Heart left ventricle (tissue), 13 donors: ENCODE data around the gene LYRM7.
A peak's percentile ranks its signal among the peaks of the same experiment; 100 is the strongest.

Source experiments
- POLR2A ChIP-seq, 2 donors: fragments of 450-650 bp; IDR thresholded peaks; one replicate each; pipeline ENCODE4 v1.6.1; 2017; ENCODE audit warnings: antibody characterized with exemption in 2 of 2, mild to moderate bottlenecking in 2 of 2, moderate library complexity in 2 of 2
- TF ChIP-seq, protein P1 (sequence below), 12 donors: fragments of 200-600 bp; sonication (generic) in 4 of 12; IDR thresholded peaks; one replicate each; pipeline versions ENCODE4 v1.5.0 to v1.8.0; 2018 to 2022; ENCODE audit warnings: antibody characterized with exemption in 12 of 12, mild to moderate bottlenecking in 5 of 12
- donor health status: ischemic (EF 13 %, LVEDD 7.1; RV severe dilation, severe dysfunction).
- donor health status: DM: no; HTN: yes; CAD: no.
- donor health status: DM: no; HTN: no; CAD: no.
- donor health status: ischemic (EF 25% LVEDD 6.9; RV normal size, moderate dysfunction).
- donor health status: ischemic (EF 25% LVEDD 5.7; RV mildly dilated, moderate dysfunction).
- donor health status: ischemic (EF 35%, LVEDD 5.7; RV mildly dilated, moderate dysfunction).
- donor health status: nonischemic (EF 11% LVEDD 7.7; RV severe dilation, severe dysfunction).
- donor health status: DM: yes; HTN: yes; CAD: no.
- donor health status: PGD.
- donor health status: ischemic (EF 29% LVEDD 5.4; RV normal size, mild dysfunction).
- donor health status: nonischemic (EF 23%, LVEDD 6.1; RV moderate dilation, normal function).

DNA sequence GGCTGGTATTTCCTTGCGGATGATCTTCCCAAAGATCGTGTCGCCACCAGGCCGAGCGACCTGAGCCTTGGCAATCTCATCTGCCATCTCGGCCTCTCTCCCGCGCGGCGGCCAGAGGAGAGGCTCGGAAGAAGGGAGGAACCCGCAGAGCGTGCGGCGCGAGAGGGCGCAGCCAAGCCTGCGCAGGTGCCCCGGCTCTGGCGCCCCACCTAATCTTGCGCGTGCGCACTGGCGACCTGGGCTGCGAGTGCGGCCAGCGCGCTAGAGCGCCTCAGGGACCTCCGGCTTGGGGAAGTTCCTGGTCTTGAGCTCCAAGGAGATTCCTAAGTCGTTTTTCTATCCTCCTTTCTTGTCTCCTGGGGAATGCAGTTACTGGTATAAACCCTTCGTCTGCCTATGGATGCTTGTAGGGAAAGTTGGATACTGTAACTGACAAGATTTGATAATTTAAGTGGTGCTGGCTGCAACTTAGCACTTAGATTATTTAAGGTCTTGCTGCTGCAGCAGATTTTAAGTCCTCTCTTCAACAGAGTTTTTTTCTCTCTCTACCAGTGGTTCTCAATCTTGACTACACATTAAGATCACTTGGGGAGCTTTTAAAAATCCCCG, 5.5 kb upstream of the LYRM7 start, which contains the start of gene HINT1:
- TF ChIP-seq, protein P1, sequence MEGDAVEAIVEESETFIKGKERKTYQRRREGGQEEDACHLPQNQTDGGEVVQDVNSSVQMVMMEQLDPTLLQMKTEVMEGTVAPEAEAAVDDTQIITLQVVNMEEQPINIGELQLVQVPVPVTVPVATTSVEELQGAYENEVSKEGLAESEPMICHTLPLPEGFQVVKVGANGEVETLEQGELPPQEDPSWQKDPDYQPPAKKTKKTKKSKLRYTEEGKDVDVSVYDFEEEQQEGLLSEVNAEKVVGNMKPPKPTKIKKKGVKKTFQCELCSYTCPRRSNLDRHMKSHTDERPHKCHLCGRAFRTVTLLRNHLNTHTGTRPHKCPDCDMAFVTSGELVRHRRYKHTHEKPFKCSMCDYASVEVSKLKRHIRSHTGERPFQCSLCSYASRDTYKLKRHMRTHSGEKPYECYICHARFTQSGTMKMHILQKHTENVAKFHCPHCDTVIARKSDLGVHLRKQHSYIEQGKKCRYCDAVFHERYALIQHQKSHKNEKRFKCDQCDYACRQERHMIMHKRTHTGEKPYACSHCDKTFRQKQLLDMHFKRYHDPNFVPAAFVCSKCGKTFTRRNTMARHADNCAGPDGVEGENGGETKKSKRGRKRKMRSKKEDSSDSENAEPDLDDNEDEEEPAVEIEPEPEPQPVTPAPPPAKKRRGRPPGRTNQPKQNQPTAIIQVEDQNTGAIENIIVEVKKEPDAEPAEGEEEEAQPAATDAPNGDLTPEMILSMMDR (IDR thresholded peaks at IDR 0.05) = peak in 3 of 12 donors; percentile 23 to 45 (median 37)
- peak in 1 of 2 donors; percentile 56 for TF ChIP-seq POLR2A (IDR thresholded peaks at IDR 0.05)
